IPS-20b (cell line): ENCODE measurements around the gene USP12.
"Not testable (repeated sequence)": the region's sequence is repeated elsewhere in the genome, so short reads cannot be mapped to it uniquely, and the experiment has no call there.

Experiments
- H3K27ac ChIP-seq: one replicate; pipeline ENCODE4 v1.5.1; 2013; ENCODE audit warnings: low read length
- H3K27me3 ChIP-seq: 2 replicates; pipeline ENCODE4 v1.6.1; 2013; ENCODE audit warnings: mild to moderate bottlenecking, low read length, inconsistent platforms; ENCODE audit not compliant: insufficient read depth
- H3K36me3 ChIP-seq: 2 replicates; pipeline ENCODE4 v1.6.1; 2013; ENCODE audit warnings: low read depth, mild to moderate bottlenecking, inconsistent platforms, low read length, moderate library complexity; ENCODE audit not compliant: insufficient read depth
- H3K4me1 ChIP-seq: 2 replicates; pipeline ENCODE4 v1.6.1; 2013; ENCODE audit warnings: mild to moderate bottlenecking, control low read depth, inconsistent platforms, low read length, moderate library complexity; ENCODE audit not compliant: insufficient read depth
- H3K4me3 ChIP-seq: 2 replicates; pipeline ENCODE4 v1.5.1; 2013; ENCODE audit warnings: mild to moderate bottlenecking, low read length, inconsistent platforms
- H3K9ac ChIP-seq: 2 replicates; pipeline ENCODE4 v1.6.1; 2013; ENCODE audit warnings: low read depth, mild to moderate bottlenecking, inconsistent platforms, low read length, moderate library complexity
- H3K9me3 ChIP-seq: 2 replicates; pipeline ENCODE4 v1.6.1; 2013; ENCODE audit warnings: mild to moderate bottlenecking, low read depth, low read length, inconsistent platforms; ENCODE audit not compliant: insufficient read depth

Gene USP12

DNA sequence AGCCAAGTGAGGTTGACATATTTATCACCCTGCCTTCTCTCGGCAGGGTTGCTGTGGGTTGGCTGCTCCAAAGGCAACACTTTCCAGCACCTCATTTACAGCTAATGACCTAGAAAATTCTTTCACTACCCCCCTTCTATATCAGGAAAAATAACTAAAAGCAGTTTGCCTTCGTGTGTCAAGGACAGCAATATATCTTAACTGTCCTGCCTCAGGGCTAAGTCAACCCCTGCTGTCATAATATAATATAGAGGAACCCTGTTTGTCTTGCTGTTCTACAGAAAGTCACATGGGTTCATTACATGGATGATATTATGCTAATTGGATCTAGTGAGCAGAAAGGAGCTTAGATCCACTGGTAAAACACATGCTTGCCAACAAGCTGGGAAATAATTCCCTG lies 28.1 kb upstream of the USP12 start:
- Histone ChIP-seq H3K27ac (no peak overlapping the region), H3K9ac (no peak overlapping the region), H3K27me3 (no peaks in the 10 kb centered on the region), H3K36me3 (no peaks in the 10 kb centered on the region), H3K4me3 (no peak overlapping the region), H3K9me3 (no peaks in the 10 kb centered on the region), H3K4me1 (peaks cover 11% of the 10 kb centered on the region; the same call in 1 of the 2 replicates)

DNA sequence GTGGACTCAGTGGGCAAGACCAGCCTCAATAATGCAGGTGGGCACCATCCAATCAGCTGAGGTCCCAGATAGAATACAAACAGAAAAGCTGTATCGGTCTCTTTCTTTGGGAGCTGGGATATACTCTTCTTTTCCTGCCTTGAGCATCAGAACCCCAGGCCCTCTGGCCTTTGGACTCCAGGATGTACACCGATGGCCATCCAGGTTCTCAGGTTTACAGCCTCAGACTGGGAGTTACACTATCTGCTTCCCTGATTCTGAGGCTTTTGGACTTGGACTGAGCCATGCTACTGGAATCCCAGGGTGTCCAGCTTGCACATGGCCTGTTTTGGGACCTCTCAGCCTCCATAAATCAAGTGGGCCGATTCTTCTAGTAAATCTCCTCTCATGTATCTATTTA lies 27.6 kb upstream of the USP12 start:
- H3K4me1 ChIP-seq = peaks cover 13% of the 10 kb centered on the region; the same call in 1 of the 2 replicates
- no peaks in the 10 kb centered on the region for H3K36me3 ChIP-seq
- H3K4me3 ChIP-seq = no peak overlapping the region
- H3K27me3 ChIP-seq = no peaks in the 10 kb centered on the region
- H3K9ac ChIP-seq = no peak overlapping the region
- H3K27ac ChIP-seq = no peak overlapping the region
- H3K9me3 ChIP-seq = no peaks in the 10 kb centered on the region

DNA sequence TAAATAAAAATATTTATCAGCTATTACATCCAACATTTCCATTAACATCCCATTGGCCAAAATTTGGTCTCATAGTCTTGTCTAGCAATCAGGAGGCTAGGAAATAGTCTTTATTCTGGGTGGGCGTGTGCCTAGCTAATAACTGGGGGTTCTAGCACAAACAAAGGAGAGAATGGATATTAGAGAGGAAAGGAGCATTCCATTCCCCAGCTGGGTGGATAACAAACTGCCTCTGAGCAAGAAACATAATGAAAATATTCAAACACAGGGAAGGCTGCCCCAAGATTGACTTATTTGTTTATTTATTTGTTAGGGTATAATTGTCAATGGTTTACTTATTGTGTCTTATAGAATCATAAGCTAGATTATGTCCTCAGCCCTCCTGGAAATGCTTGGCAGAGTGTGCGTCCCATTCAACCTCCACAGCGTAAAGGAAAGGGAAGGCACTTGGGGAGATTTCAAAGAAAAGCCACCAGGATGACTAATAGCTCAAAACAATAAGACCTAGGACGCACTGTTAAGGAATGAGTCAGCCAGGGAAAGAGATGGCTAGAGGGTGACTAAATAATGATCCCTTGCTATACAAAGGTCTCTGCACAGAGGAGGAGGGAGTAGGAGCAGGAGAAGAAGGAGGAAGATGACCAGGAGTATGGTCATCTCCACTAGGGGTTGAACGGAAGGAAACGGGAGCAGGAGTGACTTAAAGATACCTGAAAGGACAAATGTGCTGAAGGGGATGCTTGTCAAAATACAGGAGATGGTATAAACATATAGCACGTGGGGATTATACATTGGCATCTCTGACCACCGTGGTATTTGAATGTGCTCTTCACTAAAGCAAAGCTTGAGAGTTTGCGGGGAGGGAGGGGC lies 23.5 kb upstream of the USP12 start:
- no peak overlapping the region for H3K27ac ChIP-seq
- H3K27me3 ChIP-seq = no peaks in the 10 kb centered on the region
- H3K4me3 ChIP-seq = no peak overlapping the region
- H3K9ac ChIP-seq = no peak overlapping the region
- peaks cover 13% of the 10 kb centered on the region; the same call in 1 of the 2 replicates for H3K4me1 ChIP-seq
- H3K9me3 ChIP-seq = no peaks in the 10 kb centered on the region
- H3K36me3 ChIP-seq = no peaks in the 10 kb centered on the region

DNA sequence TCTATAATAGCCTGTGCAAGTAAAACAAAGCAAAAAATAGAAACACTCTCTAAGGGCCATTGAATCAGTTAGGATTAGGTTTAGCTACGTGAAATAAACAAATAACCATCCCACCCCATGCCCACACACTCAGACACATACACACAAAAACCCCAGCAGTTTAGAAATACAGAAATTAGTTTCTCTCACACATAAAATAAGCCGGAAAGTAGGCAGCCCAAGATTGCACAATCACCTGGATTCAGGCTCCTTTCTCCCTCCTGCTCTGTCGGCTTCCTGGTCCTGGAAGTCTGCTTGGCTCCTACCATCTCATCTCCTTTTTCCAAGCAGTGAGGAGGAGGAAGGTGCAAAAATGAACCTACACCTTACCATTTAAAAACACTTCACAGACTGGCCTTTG lies 22.6 kb upstream of the USP12 start:
- H3K9ac ChIP-seq = no peak overlapping the region
- H3K27ac ChIP-seq = no peak overlapping the region
- H3K4me1 ChIP-seq = peaks cover 13% of the 10 kb centered on the region; the same call in 1 of the 2 replicates
- H3K36me3 ChIP-seq = no peaks in the 10 kb centered on the region
- no peaks in the 10 kb centered on the region for H3K27me3 ChIP-seq
- no peaks in the 10 kb centered on the region for H3K9me3 ChIP-seq
- H3K4me3 ChIP-seq = no peak overlapping the region

DNA sequence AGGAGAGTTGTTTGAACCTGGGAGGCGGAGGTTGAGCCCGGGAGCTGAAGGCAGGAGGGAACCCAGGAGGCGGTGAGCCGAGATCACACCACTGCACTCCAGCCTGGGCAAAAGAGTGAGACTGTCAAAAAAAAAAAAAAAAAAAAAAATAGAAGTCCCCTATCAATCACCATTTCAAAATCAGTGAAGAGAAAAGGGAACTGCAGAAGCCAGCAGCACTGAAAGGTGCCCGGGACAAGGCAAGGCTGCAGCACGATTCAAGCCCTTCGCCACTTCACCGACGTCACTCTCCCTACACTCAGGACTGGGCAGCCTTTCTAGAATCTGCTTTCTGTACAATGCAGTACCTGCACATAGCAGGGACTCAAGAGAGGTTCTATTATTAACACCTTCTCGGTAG lies 21.9 kb upstream of the USP12 start:
- Histone ChIP-seq H3K4me1 (peaks cover 13% of the 10 kb centered on the region; the same call in 1 of the 2 replicates), H3K27me3 (no peaks in the 10 kb centered on the region), H3K4me3 (no peak overlapping the region), H3K9ac (no peak overlapping the region), H3K36me3 (no peaks in the 10 kb centered on the region), H3K27ac (no peak overlapping the region), H3K9me3 (no peaks in the 10 kb centered on the region)

DNA sequence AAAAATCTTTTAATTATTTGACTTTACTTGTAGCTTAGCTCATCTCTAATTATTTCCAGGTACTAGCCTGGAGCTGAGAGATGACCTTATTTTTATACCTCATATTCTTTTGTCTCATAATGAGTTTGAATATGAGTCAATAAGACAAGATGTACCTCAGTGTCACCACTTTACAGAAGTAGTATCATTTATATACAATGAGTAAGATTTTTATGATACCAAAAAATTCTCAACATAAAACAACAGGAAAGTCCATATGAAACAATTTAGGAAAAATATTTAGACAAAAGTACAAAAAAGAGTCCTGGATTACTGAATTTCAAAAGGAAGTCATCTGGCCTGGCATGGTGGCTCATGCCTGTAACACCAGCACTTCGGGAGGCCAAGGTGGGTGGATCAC lies 21.4 kb upstream of the USP12 start:
- Histone ChIP-seq H3K9me3 (no peaks in the 10 kb centered on the region), H3K4me3 (no peak overlapping the region), H3K36me3 (no peaks in the 10 kb centered on the region), H3K4me1 (peaks cover 13% of the 10 kb centered on the region; the same call in 1 of the 2 replicates), H3K27me3 (no peaks in the 10 kb centered on the region), H3K27ac (no peak overlapping the region), H3K9ac (no peak overlapping the region)

DNA sequence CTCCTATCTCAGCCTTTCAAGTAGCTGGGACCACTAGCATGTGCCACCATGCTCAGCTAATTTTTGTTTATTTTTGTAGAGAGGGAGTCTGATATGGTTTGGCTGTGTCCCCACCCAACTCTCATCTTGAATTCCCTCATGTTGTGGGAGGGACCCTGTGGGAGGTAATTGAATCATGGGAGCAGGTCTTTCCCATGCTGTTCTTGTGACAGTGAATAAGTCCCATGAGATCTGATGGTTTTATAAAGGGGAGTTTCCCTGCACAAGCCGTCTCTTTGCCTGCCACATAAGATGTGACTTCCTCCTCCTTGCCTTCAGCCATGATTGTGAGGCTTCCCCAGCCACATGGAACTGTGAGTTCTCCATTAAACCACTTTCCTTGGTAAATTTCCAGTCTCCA lies 20.8 kb upstream of the USP12 start:
- H3K4me3 ChIP-seq, H3K9ac ChIP-seq: not testable (repeated sequence)
- H3K4me1 ChIP-seq = peaks cover 13% of the 10 kb centered on the region; the same call in 1 of the 2 replicates

DNA sequence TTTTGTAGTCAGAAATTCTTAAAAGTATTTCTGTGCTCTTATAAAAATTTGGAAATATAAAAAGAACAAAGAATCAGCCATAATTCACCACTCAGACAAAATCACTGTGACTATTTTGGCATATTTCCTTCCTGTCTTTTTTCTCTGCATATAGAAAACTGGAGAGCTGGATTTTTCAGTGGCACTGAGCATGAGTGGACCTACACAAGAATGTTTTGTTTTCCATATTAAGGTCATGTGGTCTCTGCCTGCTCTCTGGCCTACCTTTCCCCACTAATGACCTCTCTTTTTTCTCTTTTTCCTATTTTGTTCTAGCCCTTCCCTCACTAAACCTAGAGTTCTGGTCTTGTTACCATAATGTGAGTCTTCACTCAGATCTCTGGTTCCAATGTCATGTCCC lies 17.6 kb upstream of the USP12 start:
- H3K9me3 ChIP-seq = no peaks in the 10 kb centered on the region
- no peak overlapping the region for H3K27ac ChIP-seq
- no peaks in the 10 kb centered on the region for H3K27me3 ChIP-seq
- no peak overlapping the region for H3K9ac ChIP-seq
- no peak overlapping the region for H3K4me3 ChIP-seq
- no peaks in the 10 kb centered on the region for H3K36me3 ChIP-seq
- no peaks in the 10 kb centered on the region for H3K4me1 ChIP-seq

More for the DNA sequence above, 20.8 kb upstream of the USP12 start:
- H3K27ac ChIP-seq, H3K27me3 ChIP-seq, H3K36me3 ChIP-seq, H3K9me3 ChIP-seq: not testable (repeated sequence)

DNA sequence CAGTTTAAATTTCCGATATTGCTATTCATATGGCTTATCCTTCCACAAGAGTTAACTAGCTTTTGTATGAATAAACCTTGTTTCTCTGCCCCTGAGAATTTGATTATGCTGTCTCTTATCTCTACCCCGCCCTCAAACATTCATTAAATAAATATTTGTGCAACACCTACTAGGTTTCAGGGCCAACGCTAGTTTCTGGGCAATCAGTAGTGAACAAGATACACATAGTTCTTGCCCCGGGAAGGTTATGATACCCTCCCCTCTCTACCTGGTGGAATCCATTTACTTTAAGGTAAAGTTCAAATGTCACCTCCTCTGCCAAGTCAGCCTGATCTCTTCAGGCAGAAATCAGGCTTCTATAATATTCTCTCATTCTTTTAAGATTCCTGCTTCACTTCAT lies 16.6 kb upstream of the USP12 start:
- no peak overlapping the region for H3K9ac ChIP-seq
- H3K9me3 ChIP-seq = no peaks in the 10 kb centered on the region
- H3K27ac ChIP-seq = no peak overlapping the region
- H3K4me1 ChIP-seq = no peaks in the 10 kb centered on the region
- H3K27me3 ChIP-seq = no peaks in the 10 kb centered on the region
- no peaks in the 10 kb centered on the region for H3K36me3 ChIP-seq
- H3K4me3 ChIP-seq = no peak overlapping the region

DNA sequence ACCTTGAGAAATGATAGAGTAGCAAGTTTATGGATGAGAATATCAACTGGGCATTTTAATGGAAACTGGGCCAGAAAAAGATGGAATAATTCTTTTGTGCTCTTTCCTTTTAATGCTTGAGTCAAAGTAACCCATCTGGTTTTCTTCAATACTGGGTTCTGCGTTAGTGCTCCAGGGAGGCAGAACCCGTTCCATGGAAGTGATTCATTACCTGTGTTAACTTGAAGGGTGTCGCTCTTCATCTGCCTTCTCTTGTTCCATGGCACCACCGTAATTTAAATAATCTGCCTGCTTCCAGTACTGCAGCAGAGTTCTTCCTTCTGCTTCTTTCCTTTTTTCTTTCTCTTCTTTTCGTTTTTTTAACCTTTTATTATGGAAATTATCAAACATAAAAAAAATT lies 14.7 kb upstream of the USP12 start:
- Histone ChIP-seq H3K27me3 (no peaks in the 10 kb centered on the region), H3K27ac (no peak overlapping the region), H3K36me3 (no peaks in the 10 kb centered on the region)

DNA sequence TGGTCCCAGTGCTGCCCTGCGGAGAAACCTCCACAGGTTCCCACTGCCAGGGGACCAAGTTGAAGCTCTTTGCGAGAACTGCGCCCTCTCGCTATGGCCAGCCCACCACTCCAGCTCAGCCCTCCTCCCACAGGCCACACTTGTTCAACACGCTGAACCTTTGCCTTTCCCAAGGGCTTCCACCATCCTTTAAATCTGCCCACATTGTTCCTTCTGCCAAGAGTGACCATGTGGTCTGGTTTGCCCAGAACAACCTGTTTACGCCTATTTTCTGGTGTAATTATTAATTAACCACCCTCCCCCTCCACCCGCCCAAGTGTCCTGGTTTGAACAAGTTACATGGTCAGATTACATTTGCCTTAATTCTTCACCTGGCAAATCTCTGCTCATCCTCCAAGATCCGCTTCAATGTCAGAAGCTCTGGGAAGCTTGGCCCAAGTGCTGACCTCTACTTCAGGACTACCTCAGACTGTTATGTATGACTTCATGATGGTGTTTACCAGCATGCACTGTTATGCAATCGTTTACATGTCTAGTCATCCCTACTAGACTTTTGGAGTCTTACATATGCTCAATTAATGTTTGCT lies 12.0 kb upstream of the USP12 start:
- no peak overlapping the region for H3K9ac ChIP-seq
- no peak overlapping the region for H3K27ac ChIP-seq
- H3K36me3 ChIP-seq = no peaks in the 10 kb centered on the region
- no peak overlapping the region for H3K4me3 ChIP-seq
- H3K9me3 ChIP-seq = no peaks in the 10 kb centered on the region
- H3K27me3 ChIP-seq = no peaks in the 10 kb centered on the region
- H3K4me1 ChIP-seq = no peaks in the 10 kb centered on the region

More for the DNA sequence above, 14.7 kb upstream of the USP12 start:
- Histone ChIP-seq H3K4me1 (no peaks in the 10 kb centered on the region), H3K9me3 (no peaks in the 10 kb centered on the region), H3K4me3 (no peak overlapping the region), H3K9ac (no peak overlapping the region)
